ENCODE results near the gene KNSTRN.

GRCh38 chr15:40352281-40352901, 30.1 kb upstream of the KNSTRN start:
- no peak for TF ChIP-seq CTCF (IDR thresholded peaks at IDR 0.05)
- TF ChIP-seq POLR2A (IDR thresholded peaks at IDR 0.05): no peak
